Measurements from ENCODE around the gene ABHD17A.
A peak's percentile ranks its signal among the peaks of the same experiment; 100 is the strongest.

ABHD17A gene

GRCh38 chr19:1921326-1921725 is 36.0 kb upstream of the ABHD17A start:
- no peak for DNase-seq
- no peaks in the 10 kb centered on the region for H3K9me3 Mint-ChIP-seq
- no peak overlapping the region for H3K4me3 Mint-ChIP-seq
- H3K36me3 Mint-ChIP-seq (ENCODE audit: low read depth), result peaks cover 38% of the 10 kb centered on the region
- H3K27ac Mint-ChIP-seq, result peak overlapping the region; percentile 61
- TF ChIP-seq CTCF (IDR thresholded peaks at IDR 0.05), result no peak
- H3K27me3 Mint-ChIP-seq (ENCODE audit: low read depth, poor library complexity), result no peaks in the 10 kb centered on the region
- no peaks in the 10 kb centered on the region for H3K4me1 Mint-ChIP-seq

- H3K36me3 Mint-ChIP-seq (ENCODE audit: low read depth), result peaks cover 38% of the 10 kb centered on the region
- no peaks in the 10 kb centered on the region for H3K4me1 Mint-ChIP-seq
- no peak for DNase-seq
- H3K9me3 Mint-ChIP-seq, result no peaks in the 10 kb centered on the region
- H3K27me3 Mint-ChIP-seq (ENCODE audit: low read depth, poor library complexity), result no peaks in the 10 kb centered on the region
- no peak for TF ChIP-seq CTCF (IDR thresholded peaks at IDR 0.05)
- H3K4me3 Mint-ChIP-seq, result no peak overlapping the region
- no peak overlapping the region for H3K27ac Mint-ChIP-seq
Measured at GRCh38 chr19:1920644-1921043, 35.3 kb upstream of the ABHD17A start.

- H3K27ac Mint-ChIP-seq, result no peak overlapping the region
- DNase-seq, result no peak
- TF ChIP-seq CTCF (IDR thresholded peaks at IDR 0.05), result no peak
- no peak overlapping the region for H3K4me3 Mint-ChIP-seq
- no peaks in the 10 kb centered on the region for H3K27me3 Mint-ChIP-seq (ENCODE audit: low read depth, poor library complexity)
- no peaks in the 10 kb centered on the region for H3K4me1 Mint-ChIP-seq
- peaks cover 38% of the 10 kb centered on the region for H3K36me3 Mint-ChIP-seq (ENCODE audit: low read depth)
- H3K9me3 Mint-ChIP-seq, result no peaks in the 10 kb centered on the region
Measured at GRCh38 chr19:1918975-1919374, 33.7 kb upstream of the ABHD17A start.

GRCh38 chr19:1917926-1918325 is 32.6 kb upstream of the ABHD17A start:
- no peaks in the 10 kb centered on the region for H3K4me1 Mint-ChIP-seq
- no peak overlapping the region for H3K27ac Mint-ChIP-seq
- no peak for TF ChIP-seq CTCF (IDR thresholded peaks at IDR 0.05)
- no peaks in the 10 kb centered on the region for H3K27me3 Mint-ChIP-seq (ENCODE audit: low read depth, poor library complexity)
- DNase-seq, result no peak
- H3K9me3 Mint-ChIP-seq, result no peaks in the 10 kb centered on the region
- H3K36me3 Mint-ChIP-seq (ENCODE audit: low read depth), result peaks cover 42% of the 10 kb centered on the region
- no peak overlapping the region for H3K4me3 Mint-ChIP-seq

GRCh38 chr19:1917146-1917545 is 31.9 kb upstream of the ABHD17A start:
- Mint-ChIP-seq H3K9me3 (no peaks in the 10 kb centered on the region), H3K27ac (peak overlapping the region; percentile 71), H3K27me3 (ENCODE audit: low read depth, poor library complexity) (no peaks in the 10 kb centered on the region), H3K36me3 (ENCODE audit: low read depth) (peaks cover 35% of the 10 kb centered on the region), H3K4me3 (no peak overlapping the region), H3K4me1 (no peaks in the 10 kb centered on the region)
- TF ChIP-seq CTCF (IDR thresholded peaks at IDR 0.05), result no peak
- no peak for DNase-seq

GRCh38 chr19:1914826-1915341 is 29.6 kb upstream of the ABHD17A start:
- no peak overlapping the region for H3K4me3 Mint-ChIP-seq
- H3K27ac Mint-ChIP-seq, result no peak overlapping the region
- no peak for DNase-seq
- no peaks in the 10 kb centered on the region for H3K9me3 Mint-ChIP-seq
- no peaks in the 10 kb centered on the region for H3K4me1 Mint-ChIP-seq
- no peaks in the 10 kb centered on the region for H3K27me3 Mint-ChIP-seq (ENCODE audit: low read depth, poor library complexity)
- H3K36me3 Mint-ChIP-seq (ENCODE audit: low read depth), result peaks cover 23% of the 10 kb centered on the region
- TF ChIP-seq CTCF (IDR thresholded peaks at IDR 0.05), result no peak
